ENCODE data around the gene KIAA1191.
"Not testable (repeated sequence)": the region's sequence is repeated elsewhere in the genome, so short reads cannot be mapped to it uniquely, and the experiment has no call there.

KIAA1191 gene

GRCh38 chr5:176317534-176318374 lies 43.8 kb downstream of the KIAA1191 start:
- Mint-ChIP-seq H3K27ac (no peak overlapping the region), H3K27me3 (ENCODE audit: low read depth, poor library complexity) (peaks cover 2% of the 10 kb centered on the region), H3K9me3 (no peaks in the 10 kb centered on the region), H3K36me3 (ENCODE audit: low read depth) (peaks cover 70% of the 10 kb centered on the region), H3K4me1 (no peaks in the 10 kb centered on the region), H3K4me3 (no peak overlapping the region)
- TF ChIP-seq, protein P1, sequence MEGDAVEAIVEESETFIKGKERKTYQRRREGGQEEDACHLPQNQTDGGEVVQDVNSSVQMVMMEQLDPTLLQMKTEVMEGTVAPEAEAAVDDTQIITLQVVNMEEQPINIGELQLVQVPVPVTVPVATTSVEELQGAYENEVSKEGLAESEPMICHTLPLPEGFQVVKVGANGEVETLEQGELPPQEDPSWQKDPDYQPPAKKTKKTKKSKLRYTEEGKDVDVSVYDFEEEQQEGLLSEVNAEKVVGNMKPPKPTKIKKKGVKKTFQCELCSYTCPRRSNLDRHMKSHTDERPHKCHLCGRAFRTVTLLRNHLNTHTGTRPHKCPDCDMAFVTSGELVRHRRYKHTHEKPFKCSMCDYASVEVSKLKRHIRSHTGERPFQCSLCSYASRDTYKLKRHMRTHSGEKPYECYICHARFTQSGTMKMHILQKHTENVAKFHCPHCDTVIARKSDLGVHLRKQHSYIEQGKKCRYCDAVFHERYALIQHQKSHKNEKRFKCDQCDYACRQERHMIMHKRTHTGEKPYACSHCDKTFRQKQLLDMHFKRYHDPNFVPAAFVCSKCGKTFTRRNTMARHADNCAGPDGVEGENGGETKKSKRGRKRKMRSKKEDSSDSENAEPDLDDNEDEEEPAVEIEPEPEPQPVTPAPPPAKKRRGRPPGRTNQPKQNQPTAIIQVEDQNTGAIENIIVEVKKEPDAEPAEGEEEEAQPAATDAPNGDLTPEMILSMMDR (IDR thresholded peaks at IDR 0.05) = no peak
- no peak for DNase-seq

DNA sequence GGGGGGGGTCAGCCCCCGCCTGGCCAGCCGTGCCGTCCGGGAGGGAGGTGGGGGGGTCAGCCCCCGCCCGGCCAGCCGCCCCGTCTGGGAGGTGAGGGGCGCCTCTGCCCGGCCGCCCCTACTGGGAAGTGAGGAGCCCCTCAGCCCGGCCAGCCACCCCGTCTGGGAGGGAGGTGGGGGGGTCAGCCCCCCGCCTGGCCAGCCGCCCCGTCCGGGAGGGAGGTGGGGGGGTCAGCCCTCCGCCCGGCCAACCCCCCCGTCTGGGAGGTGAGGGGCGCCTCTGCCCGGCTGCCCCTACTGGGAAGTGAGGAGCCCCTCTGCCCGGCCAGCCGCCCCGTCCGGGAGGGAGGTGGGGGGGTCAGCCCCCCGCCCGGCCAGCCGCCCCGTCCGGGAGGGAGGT lies 56.2 kb downstream of the KIAA1191 start:
- H3K27ac Mint-ChIP-seq; H3K4me1 Mint-ChIP-seq; H3K27me3 Mint-ChIP-seq (ENCODE audit: low read depth, poor library complexity); DNase-seq; H3K4me3 Mint-ChIP-seq: not testable (repeated sequence)
- peaks cover 43% of the 10 kb centered on the region for H3K9me3 Mint-ChIP-seq
- peaks cover 77% of the 10 kb centered on the region for H3K36me3 Mint-ChIP-seq (ENCODE audit: low read depth)

Measured in nephron progenitor cell (in vitro differentiated cells).